ENCODE data around the gene ARHGAP15.
A peak's percentile ranks its signal among the peaks of the same experiment; 100 is the strongest.

Gene ARHGAP15

GRCh38 chr2:143582046-143582747 lies 453.0 kb downstream of the ARHGAP15 start:
- TF ChIP-seq EGR1 (IDR thresholded peaks at IDR 0.05) (no peak), CEBPB (IDR thresholded peaks at IDR 0.05) (no peak), YY1 (IDR thresholded peaks at IDR 0.05; ENCODE audit: low read depth) (no peak), NFIC (IDR thresholded peaks at IDR 0.05) (no peak), TCF12 (IDR thresholded peaks at IDR 0.05; ENCODE audit: low read depth) (no peak), RAD21 (IDR thresholded peaks at IDR 0.05; ENCODE audit: low read depth) (peak; percentile 37), CREB1 (IDR thresholded peaks at IDR 0.05; ENCODE audit: low read depth) (no peak)

DNA sequence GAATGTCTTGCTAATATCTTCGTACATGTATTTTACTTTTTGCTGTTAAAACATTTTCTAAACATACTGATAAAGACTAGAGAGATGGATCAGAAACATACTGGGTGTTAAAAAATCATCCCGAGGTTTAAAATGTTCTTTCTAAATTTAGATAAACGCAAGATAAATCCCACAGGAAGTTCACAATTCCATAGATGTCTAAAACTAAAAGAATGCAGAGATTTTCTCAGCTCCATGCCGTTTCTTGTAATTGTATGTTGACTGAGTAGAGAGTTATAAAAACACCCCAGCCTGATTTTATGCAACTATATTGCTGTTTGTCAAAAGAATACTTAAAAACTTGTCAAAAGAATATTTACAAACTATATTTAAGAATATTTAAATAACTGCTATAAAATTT lies 455.7 kb downstream of the ARHGAP15 start:
- TF ChIP-seq EGR1 (IDR thresholded peaks at IDR 0.05) = no peak
- TF ChIP-seq CEBPB (IDR thresholded peaks at IDR 0.05) = no peak
- TF ChIP-seq, protein P1, sequence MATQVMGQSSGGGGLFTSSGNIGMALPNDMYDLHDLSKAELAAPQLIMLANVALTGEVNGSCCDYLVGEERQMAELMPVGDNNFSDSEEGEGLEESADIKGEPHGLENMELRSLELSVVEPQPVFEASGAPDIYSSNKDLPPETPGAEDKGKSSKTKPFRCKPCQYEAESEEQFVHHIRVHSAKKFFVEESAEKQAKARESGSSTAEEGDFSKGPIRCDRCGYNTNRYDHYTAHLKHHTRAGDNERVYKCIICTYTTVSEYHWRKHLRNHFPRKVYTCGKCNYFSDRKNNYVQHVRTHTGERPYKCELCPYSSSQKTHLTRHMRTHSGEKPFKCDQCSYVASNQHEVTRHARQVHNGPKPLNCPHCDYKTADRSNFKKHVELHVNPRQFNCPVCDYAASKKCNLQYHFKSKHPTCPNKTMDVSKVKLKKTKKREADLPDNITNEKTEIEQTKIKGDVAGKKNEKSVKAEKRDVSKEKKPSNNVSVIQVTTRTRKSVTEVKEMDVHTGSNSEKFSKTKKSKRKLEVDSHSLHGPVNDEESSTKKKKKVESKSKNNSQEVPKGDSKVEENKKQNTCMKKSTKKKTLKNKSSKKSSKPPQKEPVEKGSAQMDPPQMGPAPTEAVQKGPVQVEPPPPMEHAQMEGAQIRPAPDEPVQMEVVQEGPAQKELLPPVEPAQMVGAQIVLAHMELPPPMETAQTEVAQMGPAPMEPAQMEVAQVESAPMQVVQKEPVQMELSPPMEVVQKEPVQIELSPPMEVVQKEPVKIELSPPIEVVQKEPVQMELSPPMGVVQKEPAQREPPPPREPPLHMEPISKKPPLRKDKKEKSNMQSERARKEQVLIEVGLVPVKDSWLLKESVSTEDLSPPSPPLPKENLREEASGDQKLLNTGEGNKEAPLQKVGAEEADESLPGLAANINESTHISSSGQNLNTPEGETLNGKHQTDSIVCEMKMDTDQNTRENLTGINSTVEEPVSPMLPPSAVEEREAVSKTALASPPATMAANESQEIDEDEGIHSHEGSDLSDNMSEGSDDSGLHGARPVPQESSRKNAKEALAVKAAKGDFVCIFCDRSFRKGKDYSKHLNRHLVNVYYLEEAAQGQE (IDR thresholded peaks at IDR 0.05; ENCODE audit: low read depth) = no peak
- TF ChIP-seq MAX (IDR thresholded peaks at IDR 0.05) = no peak
- TF ChIP-seq TCF12 (IDR thresholded peaks at IDR 0.05; ENCODE audit: low read depth) = no peak
- TF ChIP-seq TEAD4 (IDR thresholded peaks at IDR 0.05) = no peak
- TF ChIP-seq ZBTB7A (IDR thresholded peaks at IDR 0.05; ENCODE audit: low read depth) = no peak
- no peak for TF ChIP-seq TAF1 (IDR thresholded peaks at IDR 0.05; ENCODE audit: low read depth)
- no peak for TF ChIP-seq NFIC (IDR thresholded peaks at IDR 0.05)
- TF ChIP-seq USF1 (IDR thresholded peaks at IDR 0.05) = no peak
- TF ChIP-seq FOXM1 (IDR thresholded peaks at IDR 0.05; ENCODE audit: borderline replicate concordance, low read depth) = no peak
- no peak for TF ChIP-seq CREB1 (IDR thresholded peaks at IDR 0.05; ENCODE audit: low read depth)
- TF ChIP-seq EP300 (IDR thresholded peaks at IDR 0.05; ENCODE audit: borderline replicate concordance) = no peak
- no peak for TF ChIP-seq RAD21 (IDR thresholded peaks at IDR 0.05; ENCODE audit: low read depth)
- TF ChIP-seq YY1 (IDR thresholded peaks at IDR 0.05; ENCODE audit: low read depth) = no peak

- TF ChIP-seq TAF1 (IDR thresholded peaks at IDR 0.05; ENCODE audit: low read depth) = no peak
- TF ChIP-seq RAD21 (IDR thresholded peaks at IDR 0.05; ENCODE audit: low read depth) = no peak
- TF ChIP-seq MAX (IDR thresholded peaks at IDR 0.05) = no peak
- TF ChIP-seq CEBPB (IDR thresholded peaks at IDR 0.05) = no peak
- no peak for TF ChIP-seq TEAD4 (IDR thresholded peaks at IDR 0.05)
- no peak for TF ChIP-seq TCF12 (IDR thresholded peaks at IDR 0.05; ENCODE audit: low read depth)
- no peak for TF ChIP-seq NFIC (IDR thresholded peaks at IDR 0.05)
- no peak for TF ChIP-seq FOXM1 (IDR thresholded peaks at IDR 0.05; ENCODE audit: borderline replicate concordance, low read depth)
- TF ChIP-seq CREB1 (IDR thresholded peaks at IDR 0.05; ENCODE audit: low read depth) = no peak
- TF ChIP-seq YY1 (IDR thresholded peaks at IDR 0.05; ENCODE audit: low read depth) = no peak
- TF ChIP-seq EGR1 (IDR thresholded peaks at IDR 0.05) = no peak
- TF ChIP-seq, protein P1 (IDR thresholded peaks at IDR 0.05; ENCODE audit: low read depth) = no peak
- TF ChIP-seq EP300 (IDR thresholded peaks at IDR 0.05; ENCODE audit: borderline replicate concordance) = no peak
These were observed 456.9 kb downstream of the ARHGAP15 start for GRCh38 chr2:143586119-143586518.

GRCh38 chr2:143588746-143589145 lies 459.5 kb downstream of the ARHGAP15 start:
- TF ChIP-seq EGR1 (IDR thresholded peaks at IDR 0.05) (no peak), MAX (IDR thresholded peaks at IDR 0.05) (no peak), YY1 (IDR thresholded peaks at IDR 0.05; ENCODE audit: low read depth) (no peak)

DNA sequence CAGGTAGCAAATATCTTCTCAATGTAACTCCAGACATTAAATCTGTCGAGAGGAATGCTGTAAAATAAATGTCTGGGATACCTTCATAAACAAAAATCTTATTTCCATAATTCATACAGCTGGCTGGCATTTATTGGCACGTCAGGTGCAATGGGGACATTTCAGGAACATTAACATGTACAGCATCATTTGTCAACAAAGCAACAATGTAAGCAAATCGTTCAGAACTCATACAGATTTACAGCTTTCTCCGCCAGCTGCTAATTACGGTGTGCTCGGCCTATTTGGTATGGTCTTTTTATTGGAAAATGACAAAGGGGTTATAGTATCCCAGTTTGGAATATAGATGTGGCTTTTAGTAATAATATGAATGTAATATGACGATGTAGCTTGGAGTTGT lies 464.9 kb downstream of the ARHGAP15 start:
- TF ChIP-seq, protein P1 (IDR thresholded peaks at IDR 0.05; ENCODE audit: low read depth) = no peak
- TF ChIP-seq TAF1 (IDR thresholded peaks at IDR 0.05; ENCODE audit: low read depth) = no peak
- TF ChIP-seq CEBPB (IDR thresholded peaks at IDR 0.05) = no peak
- no peak for TF ChIP-seq NFIC (IDR thresholded peaks at IDR 0.05)
- no peak for TF ChIP-seq TCF12 (IDR thresholded peaks at IDR 0.05; ENCODE audit: low read depth)
- TF ChIP-seq USF1 (IDR thresholded peaks at IDR 0.05) = no peak
- no peak for TF ChIP-seq EP300 (IDR thresholded peaks at IDR 0.05; ENCODE audit: borderline replicate concordance)
- TF ChIP-seq MAX (IDR thresholded peaks at IDR 0.05) = no peak
- no peak for TF ChIP-seq RAD21 (IDR thresholded peaks at IDR 0.05; ENCODE audit: low read depth)
- no peak for TF ChIP-seq TEAD4 (IDR thresholded peaks at IDR 0.05)
- TF ChIP-seq ZBTB7A (IDR thresholded peaks at IDR 0.05; ENCODE audit: low read depth) = no peak
- TF ChIP-seq CREB1 (IDR thresholded peaks at IDR 0.05; ENCODE audit: low read depth) = no peak
- no peak for TF ChIP-seq EGR1 (IDR thresholded peaks at IDR 0.05)
- TF ChIP-seq YY1 (IDR thresholded peaks at IDR 0.05; ENCODE audit: low read depth) = no peak
- no peak for TF ChIP-seq FOXM1 (IDR thresholded peaks at IDR 0.05; ENCODE audit: borderline replicate concordance, low read depth)

All from Ishikawa (cell line).